ENCODE measurements around the gene EPHB2. TPM values are rescaled to one million over a fixed set of nuclear protein-coding genes. Genes with fewer than 3 reads are reported as not detected.

EPHB2 gene
- total and polyA plus RNA-seq, 8 donors: 0.13 to 88.1 (median 2.6) TPM; not detected in 1

DNA sequence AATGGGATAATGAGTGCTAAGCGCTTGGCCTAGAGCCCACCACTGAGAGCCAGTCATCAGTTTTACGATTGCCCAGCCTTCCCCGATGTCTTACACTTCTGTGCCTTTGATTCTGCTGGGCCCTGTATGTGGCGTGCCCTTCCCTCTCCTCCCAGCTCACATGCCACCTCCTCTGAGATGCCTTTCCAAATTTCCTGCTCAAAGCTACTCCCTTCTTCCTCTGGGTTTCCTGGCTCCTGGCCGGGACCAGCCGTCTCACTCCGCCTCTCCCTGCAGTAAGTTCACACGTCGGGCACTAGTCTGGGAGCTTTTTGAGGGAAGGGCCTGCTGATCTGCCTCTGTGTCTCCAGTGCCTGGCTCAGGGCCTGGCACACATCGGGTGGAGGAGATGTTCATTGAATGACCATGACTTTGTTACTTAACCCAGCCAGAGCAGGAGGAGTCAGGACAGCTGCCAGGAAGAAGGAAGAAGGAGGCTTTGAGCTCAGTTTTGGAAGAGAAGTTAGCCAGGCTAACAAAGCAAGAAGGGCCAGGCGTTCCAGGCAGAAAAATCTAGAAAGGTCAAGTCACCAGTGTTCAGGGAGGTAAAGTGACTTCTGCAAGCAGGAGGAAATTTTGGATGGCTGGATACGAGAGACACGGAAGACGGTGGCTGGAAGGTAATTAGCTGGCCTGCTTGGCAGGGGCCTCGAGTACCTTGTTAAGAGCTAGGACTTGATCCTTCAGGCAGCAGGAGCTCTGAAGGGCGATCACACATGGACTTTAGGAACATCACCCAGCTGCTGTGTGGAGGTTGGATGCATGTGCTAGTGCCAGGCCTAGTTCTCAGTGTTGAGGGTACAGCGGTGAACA, 63.6 kb downstream of the EPHB2 start:
- no peak for TF ChIP-seq POLR2AphosphoS5 (IDR thresholded peaks at IDR 0.05)
- Histone ChIP-seq H3K9me3 (no peaks in the 10 kb centered on the region), H3K36me3 (no peaks in the 10 kb centered on the region), H3K27me3 (peaks cover 0 to 28% (median 0%) of the 10 kb centered on the region in 3 donors), H3K27ac (no peak overlapping the region), H3K4me3 (no peak overlapping the region), H3K4me1 (peaks cover 0 to 19% (median 5%) of the 10 kb centered on the region in 4 donors)
- WGBS, 5 donors: 53 to 70% (median 61%) methylated on average over 17 of the region's 17 CpGs
- peak in 1 of 2 donors; percentile 87 for DNase-seq
- intact Hi-C loops (cut with DNase I; ENCODE audit: low total_unique reads): no loop called here

- no peak overlapping the region for H3K27ac ChIP-seq
- intact Hi-C loops (cut with DNase I; ENCODE audit: low total_unique reads): no loop called here
- H3K36me3 ChIP-seq: no peaks in the 10 kb centered on the region
- H3K27me3 ChIP-seq: peaks cover 0 to 34% (median 0%) of the 10 kb centered on the region in 3 donors
- no peak for TF ChIP-seq POLR2AphosphoS5 (IDR thresholded peaks at IDR 0.05)
- no peak for TF ChIP-seq CTCF (IDR thresholded peaks at IDR 0.05)
- TF ChIP-seq EP300 (IDR thresholded peaks at IDR 0.05): no peak
- TF ChIP-seq POLR2A (IDR thresholded peaks at IDR 0.05): no peak
- H3K4me1 ChIP-seq: peaks cover 0 to 19% (median 5%) of the 10 kb centered on the region in 4 donors
- H3K9me3 ChIP-seq: no peaks in the 10 kb centered on the region
- H3K4me3 ChIP-seq: no peak overlapping the region
- no peak for DNase-seq
Observed at GRCh38 chr1:22774833-22775182, 64.2 kb downstream of the EPHB2 start.

DNA sequence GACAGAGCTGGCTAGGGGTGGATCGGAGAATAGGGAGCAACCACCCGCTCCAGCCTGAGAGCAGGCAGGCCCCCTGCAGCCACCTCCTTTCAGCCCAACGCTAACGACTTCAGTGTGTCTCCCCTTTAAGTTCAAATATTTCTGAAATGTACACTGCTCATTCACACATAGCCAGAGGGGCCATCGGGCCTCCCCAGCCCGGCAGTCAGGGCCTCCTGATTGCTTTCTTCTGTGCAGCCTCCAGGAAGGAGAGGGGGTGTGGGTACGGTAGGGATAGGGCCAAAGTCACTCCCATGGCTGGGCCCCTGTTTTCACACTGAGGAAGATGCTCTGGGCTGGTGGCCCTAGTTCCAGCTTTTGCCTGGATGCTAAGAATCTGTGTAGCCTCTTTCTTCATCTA, 64.8 kb downstream of the EPHB2 start:
- peaks cover 0 to 19% (median 5%) of the 10 kb centered on the region in 4 donors for H3K4me1 ChIP-seq
- peak in 1 of 2 donors; percentile 35 for DNase-seq
- H3K27ac ChIP-seq: no peak overlapping the region
- H3K36me3 ChIP-seq: no peaks in the 10 kb centered on the region
- TF ChIP-seq CTCF (IDR thresholded peaks at IDR 0.05) (no peak), POLR2AphosphoS5 (IDR thresholded peaks at IDR 0.05) (no peak), POLR2A (IDR thresholded peaks at IDR 0.05) (no peak), EP300 (IDR thresholded peaks at IDR 0.05) (no peak)
- intact Hi-C loops (cut with DNase I; ENCODE audit: low total_unique reads): no loop called here
- H3K9me3 ChIP-seq: no peaks in the 10 kb centered on the region
- 59 to 66% (median 65%) methylated on average over 7 of the region's 7 CpGs for WGBS, 5 donors
- H3K27me3 ChIP-seq: peaks cover 0 to 36% (median 0%) of the 10 kb centered on the region in 3 donors
- no peak overlapping the region for H3K4me3 ChIP-seq

DNA sequence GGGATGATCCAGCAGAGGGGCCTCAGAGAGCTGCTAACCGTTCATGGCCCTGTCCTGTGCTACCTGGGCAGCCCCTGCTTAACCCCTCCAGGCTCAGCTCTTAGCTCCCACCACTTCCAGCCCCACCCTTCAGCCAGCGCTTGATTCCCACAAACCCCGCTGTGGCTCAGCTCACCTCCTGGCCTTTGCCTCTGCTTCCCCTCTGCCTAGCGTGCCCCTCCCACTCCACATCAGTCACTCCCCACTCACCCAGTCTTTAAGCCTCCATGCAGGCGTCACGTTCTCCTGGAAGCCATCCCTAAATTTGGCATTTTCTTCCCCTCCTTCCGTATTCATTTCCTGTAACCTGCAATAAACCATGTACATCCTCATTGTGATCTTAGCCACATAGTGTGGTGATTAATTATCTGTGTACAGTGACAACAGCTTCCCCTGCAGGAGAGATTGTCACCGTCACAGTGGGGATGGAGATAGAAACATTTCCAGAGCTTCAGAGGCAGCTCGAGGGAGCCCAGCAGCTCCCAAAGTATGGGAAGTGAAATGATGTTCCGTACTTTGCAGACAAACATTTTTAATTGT, 65.5 kb downstream of the EPHB2 start:
- Histone ChIP-seq H3K36me3 (no peaks in the 10 kb centered on the region), H3K9me3 (no peaks in the 10 kb centered on the region), H3K27me3 (peaks cover 0 to 36% (median 0%) of the 10 kb centered on the region in 3 donors), H3K4me3 (no peak overlapping the region), H3K4me1 (peaks cover 0 to 19% (median 5%) of the 10 kb centered on the region in 4 donors), H3K27ac (no peak overlapping the region)
- TF ChIP-seq EP300 (IDR thresholded peaks at IDR 0.05) (no peak), POLR2AphosphoS5 (IDR thresholded peaks at IDR 0.05) (no peak), CTCF (IDR thresholded peaks at IDR 0.05) (no peak)
- intact Hi-C loops (cut with DNase I; ENCODE audit: low total_unique reads): no loop called here
- 44 to 61% (median 57%) methylated on average over 10 of the region's 10 CpGs for WGBS, 5 donors
- no peak for DNase-seq
